Lower leg skin (tissue), 4 donors: Measurements from ENCODE around the gene RTN4RL2. TPM values are rescaled to one million over a fixed set of nuclear protein-coding genes. Genes with fewer than 3 reads are reported as not detected.

Experiments used
- DNase-seq, 2 donors: peaks; one replicate each; pipeline ENCODE4 v3.0.0-alpha.2; 2019; ENCODE audit warnings: low spot score in 2 of 2
- H3K4me3 ChIP-seq: fragments of 200-600 bp; sonication (generic); 2 replicates; pipeline ENCODE4 v1.5.1; 2017; ENCODE audit warnings: mild to moderate bottlenecking, low read depth; ENCODE audit not compliant: poor library complexity, severe bottlenecking
- POLR2A ChIP-seq, 2 donors: fragments of 450-650 bp; IDR thresholded peaks; one replicate each; pipeline ENCODE4 v1.6.1; 2016 to 2017; ENCODE audit warnings: antibody characterized with exemption in 2 of 2, mild to moderate bottlenecking in 1 of 2, moderate library complexity in 1 of 2
- whole genome bisulfite sequencing, 2 donors: methylation state at CpG; one replicate each; pipeline ENCODE4 v1.1.5; 2018; 5-methylcytosine and 5-hydroxymethylcytosine counted together
- intact Hi-C: fragments of 100-400 bp; cut with DNase I; formaldehyde crosslinking; loops from one replicate; pipeline ENCODE4 v1.15.0; 2023; ENCODE audit warnings: low total_unique reads
- total RNA-seq, 4 donors: library from RNA; depleted of rRNA; stranded (reverse); fragments of >200 nt; gene quantifications; one replicate each; pipeline ENCODE4 v1.1.0, GENCODE V29; 2016
- TF ChIP-seq, protein P1 (sequence below), 3 donors: fragments of 450-650 bp; IDR thresholded peaks; one replicate each; pipeline ENCODE4 v1.5.1; 2016; ENCODE audit warnings: antibody characterized with exemption in 3 of 3, mild to moderate bottlenecking in 3 of 3, moderate library complexity in 2 of 3

Gene RTN4RL2
- total RNA-seq, 4 donors from 2014 or later: 0.55 to 3.6 (median 2.3) TPM

DNA sequence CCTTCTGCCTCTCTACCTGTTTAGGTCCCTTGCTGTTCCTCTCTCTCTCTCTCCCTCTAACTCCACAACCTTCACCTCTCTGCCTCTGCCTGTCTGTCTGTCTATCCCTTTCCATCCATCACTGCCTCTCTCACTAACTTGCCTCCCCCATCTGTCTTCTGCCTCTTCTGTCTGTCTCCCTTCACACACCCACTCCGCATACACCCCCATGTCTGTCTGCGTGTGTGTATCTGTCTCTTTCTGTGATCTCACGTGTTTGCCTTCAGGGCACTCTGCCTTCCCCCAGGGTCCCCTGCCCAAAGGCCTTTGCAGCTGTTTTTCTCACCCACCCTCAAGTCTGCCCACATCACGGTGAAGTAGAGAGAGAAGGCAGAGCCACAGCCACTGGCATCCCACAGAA lies 7.9 kb downstream of the RTN4RL2 start:
- TF ChIP-seq POLR2A (IDR thresholded peaks at IDR 0.05): no peak
- TF ChIP-seq, protein P1, sequence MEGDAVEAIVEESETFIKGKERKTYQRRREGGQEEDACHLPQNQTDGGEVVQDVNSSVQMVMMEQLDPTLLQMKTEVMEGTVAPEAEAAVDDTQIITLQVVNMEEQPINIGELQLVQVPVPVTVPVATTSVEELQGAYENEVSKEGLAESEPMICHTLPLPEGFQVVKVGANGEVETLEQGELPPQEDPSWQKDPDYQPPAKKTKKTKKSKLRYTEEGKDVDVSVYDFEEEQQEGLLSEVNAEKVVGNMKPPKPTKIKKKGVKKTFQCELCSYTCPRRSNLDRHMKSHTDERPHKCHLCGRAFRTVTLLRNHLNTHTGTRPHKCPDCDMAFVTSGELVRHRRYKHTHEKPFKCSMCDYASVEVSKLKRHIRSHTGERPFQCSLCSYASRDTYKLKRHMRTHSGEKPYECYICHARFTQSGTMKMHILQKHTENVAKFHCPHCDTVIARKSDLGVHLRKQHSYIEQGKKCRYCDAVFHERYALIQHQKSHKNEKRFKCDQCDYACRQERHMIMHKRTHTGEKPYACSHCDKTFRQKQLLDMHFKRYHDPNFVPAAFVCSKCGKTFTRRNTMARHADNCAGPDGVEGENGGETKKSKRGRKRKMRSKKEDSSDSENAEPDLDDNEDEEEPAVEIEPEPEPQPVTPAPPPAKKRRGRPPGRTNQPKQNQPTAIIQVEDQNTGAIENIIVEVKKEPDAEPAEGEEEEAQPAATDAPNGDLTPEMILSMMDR (IDR thresholded peaks at IDR 0.05): no peak
- 82 to 86% methylated on average over 4 of the region's 4 CpGs for WGBS, 2 donors
- no peak overlapping the region for H3K4me3 ChIP-seq
- no peak for DNase-seq
- intact Hi-C loops: no loop called here

DNA sequence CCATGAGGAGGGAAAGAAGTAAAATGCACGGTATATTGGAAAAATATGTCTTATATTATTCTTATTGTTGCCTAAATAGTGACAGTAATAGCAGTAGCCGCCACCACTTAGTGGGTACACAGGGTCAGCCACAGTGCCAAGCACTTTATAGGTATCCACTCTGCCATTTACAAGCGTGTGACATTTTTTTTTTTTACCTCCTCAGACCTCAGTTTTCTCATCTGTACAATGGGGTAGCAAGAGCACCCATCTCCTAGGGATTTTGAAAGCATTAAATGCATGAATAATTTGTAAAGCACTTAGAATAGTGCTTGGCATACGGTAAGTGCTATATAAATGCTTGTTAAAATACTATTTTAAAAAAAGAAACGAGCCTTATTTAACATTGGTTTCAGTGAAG lies 8.9 kb downstream of the RTN4RL2 start:
- TF ChIP-seq, protein P1 (IDR thresholded peaks at IDR 0.05): no peak
- intact Hi-C loops: no loop called here
- no peak for DNase-seq
- WGBS, 2 donors: 87 to 90% methylated on average over 5 of the region's 5 CpGs
- H3K4me3 ChIP-seq: no peak overlapping the region

DNA sequence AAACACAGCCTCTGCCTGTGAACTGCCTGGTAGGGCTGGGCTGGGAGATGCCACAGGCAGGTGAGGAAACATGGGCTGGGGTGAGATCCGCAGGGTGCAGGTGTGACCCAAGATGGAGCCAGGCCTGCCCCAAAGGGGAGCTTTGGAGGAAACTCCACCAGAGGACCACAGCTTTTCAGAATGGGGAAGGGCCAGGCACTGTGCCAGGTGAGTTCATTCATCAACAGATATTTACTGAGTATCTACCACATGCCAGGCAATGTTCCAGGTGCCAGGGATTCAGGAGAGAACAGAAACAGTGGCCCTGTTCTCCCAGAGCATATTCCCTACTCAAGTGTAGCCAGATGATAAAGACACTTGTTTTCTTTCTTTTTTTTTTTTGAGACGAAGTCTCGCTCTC lies 11.2 kb downstream of the RTN4RL2 start:
- intact Hi-C loops: no loop called here
- no peak overlapping the region for H3K4me3 ChIP-seq
- WGBS, 2 donors: 88 to 100% methylated on average over 3 of the region's 3 CpGs
- no peak for DNase-seq
- no peak for TF ChIP-seq POLR2A (IDR thresholded peaks at IDR 0.05)
- TF ChIP-seq, protein P1 (IDR thresholded peaks at IDR 0.05): no peak

DNA sequence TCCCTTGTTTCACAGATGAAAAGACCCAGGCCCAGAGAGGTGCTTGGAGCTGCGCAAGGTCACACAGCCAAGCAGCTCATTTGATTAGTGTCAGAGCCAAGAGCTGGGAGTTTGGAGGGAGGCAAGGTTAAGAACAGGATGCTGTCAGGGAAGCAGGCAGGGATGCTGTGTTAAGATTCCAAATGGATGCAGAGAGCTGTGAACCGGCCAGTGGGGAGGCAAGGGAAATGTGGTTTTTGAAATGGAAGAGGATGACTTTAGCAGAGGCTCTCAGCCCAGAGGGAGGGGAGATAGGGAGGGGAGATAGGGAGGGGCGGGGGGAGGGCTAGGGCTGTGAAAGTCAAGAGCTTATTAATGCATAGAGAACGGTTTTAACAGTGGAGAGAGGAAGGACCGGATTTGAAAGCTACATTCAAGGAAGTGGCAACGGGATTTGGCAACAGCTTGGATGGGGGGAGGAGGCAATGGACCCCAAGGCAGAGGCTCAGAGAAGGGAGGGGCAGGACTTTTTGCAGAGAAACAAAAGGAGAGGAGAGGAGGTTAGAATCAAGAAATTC lies 13.0 kb downstream of the RTN4RL2 start:
- 55 to 65% methylated on average over 6 of the region's 6 CpGs for WGBS, 2 donors
- no peak overlapping the region for H3K4me3 ChIP-seq
- no peak for DNase-seq
- TF ChIP-seq, protein P1 (IDR thresholded peaks at IDR 0.05): no peak
- TF ChIP-seq POLR2A (IDR thresholded peaks at IDR 0.05): no peak
- intact Hi-C loops: no loop called here

DNA sequence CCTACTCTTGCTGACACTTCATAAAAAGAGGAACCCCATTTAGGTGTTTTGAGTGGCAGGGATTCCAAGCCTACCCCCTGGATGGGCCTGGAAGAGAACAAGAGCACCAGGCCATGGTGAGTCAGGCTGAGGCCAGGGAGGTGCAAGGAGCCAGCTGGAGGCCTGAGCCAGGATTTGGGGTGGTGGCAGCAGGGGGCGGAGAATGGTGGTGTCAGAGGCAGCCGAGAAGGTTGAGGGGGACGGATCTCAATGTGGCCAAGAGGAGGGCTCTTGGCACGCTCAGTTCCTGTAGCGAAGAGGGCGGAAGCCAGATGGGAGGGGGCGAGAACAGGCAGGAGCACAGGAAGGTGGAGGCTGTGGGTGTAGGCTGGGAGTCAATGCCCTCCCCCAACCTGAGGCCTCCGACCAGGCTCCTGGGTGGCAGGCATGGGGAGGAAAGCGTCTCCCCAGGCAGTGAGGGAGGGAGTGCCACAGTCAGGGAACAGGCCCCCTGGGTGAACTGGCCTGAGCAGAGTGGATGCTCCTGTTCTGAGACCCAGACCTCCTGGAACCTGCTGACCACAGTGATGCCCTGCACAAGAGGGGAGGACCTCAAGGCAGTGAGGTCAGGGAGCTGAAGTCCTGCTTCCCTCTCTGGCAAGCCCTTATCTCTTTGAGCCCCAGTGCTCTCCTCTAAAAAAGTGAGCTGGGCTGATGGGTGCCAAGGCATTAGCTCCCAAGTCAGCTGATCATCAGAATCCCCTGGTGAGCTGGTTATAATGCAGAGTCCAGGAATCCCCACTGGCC lies 13.9 kb downstream of the RTN4RL2 start:
- no peak for DNase-seq
- intact Hi-C loops: no loop called here
- no peak overlapping the region for H3K4me3 ChIP-seq
- TF ChIP-seq, protein P1 (IDR thresholded peaks at IDR 0.05): no peak
- TF ChIP-seq POLR2A (IDR thresholded peaks at IDR 0.05): no peak
- 34% methylated on average over 9 of the region's 9 CpGs for WGBS, 2 donors

DNA sequence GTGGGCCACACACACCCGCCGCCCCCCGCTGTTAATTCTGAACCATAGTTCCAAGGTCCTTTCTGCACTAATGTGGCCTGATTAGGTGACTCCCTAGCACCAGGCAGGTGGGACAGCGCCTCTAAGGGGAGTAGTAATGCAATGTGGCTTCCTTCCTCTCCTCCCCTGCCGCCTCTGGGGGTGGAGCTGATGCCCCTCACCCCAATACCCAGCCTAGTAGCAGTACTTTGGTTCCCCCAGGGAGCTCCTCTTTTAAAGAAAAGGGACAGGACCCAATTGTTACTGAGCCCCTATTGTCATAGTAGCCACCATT lies 14.4 kb downstream of the RTN4RL2 start:
- no peak overlapping the region for H3K4me3 ChIP-seq
- no peak for TF ChIP-seq POLR2A (IDR thresholded peaks at IDR 0.05)
- TF ChIP-seq, protein P1 (IDR thresholded peaks at IDR 0.05): no peak
- DNase-seq: no peak
- 77 to 90% methylated on average over 5 of the region's 5 CpGs for WGBS, 2 donors
- intact Hi-C loops: no loop called here
